GM19395 (cell line): ENCODE measurements around the gene TIMM44.

ENCODE experiments used
- ATAC-seq: cut with Tn5 transposase; IDR thresholded peaks from one replicate; pipeline ENCODE4 v1.9.1; 2021; ENCODE audit warnings: mild to moderate bottlenecking, moderate library complexity; ENCODE audit not compliant: unreplicated experiment

The TIMM44 gene

DNA sequence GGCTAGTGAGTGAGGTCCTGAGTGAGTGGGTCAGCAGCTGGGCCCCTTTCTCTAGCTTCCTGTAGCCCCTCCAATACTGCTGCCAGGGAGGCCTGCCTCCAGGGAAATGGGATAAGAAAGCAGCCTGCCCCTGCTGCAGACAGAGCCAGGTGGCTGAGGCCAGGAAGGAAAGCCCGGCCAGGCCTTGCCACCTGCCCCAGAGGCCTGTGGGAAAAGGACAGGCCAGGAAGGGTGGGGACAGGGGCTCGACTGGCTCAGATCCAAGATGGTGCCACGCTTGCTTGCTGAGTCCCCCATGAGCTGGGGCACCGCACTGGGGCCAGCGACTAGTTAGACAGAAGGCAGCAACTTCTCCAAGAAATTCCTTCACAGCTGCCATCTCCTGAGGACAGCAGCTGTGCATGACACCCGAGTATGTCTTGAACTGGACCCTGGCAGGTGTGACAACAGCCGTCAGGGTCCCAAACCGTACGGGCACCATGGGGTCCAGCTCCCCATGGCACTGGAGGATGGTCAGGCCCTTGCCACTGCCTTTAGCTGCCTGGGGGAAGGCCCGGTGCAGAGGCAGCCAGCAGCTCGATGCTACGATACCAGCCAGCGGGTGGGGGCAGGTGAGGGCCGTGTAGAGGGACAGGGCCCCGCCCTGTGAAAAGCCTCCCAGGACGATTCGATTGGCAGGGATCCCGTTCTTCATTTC, 64.2 kb downstream of the TIMM44 start:
- ATAC-seq, result no peak

DNA sequence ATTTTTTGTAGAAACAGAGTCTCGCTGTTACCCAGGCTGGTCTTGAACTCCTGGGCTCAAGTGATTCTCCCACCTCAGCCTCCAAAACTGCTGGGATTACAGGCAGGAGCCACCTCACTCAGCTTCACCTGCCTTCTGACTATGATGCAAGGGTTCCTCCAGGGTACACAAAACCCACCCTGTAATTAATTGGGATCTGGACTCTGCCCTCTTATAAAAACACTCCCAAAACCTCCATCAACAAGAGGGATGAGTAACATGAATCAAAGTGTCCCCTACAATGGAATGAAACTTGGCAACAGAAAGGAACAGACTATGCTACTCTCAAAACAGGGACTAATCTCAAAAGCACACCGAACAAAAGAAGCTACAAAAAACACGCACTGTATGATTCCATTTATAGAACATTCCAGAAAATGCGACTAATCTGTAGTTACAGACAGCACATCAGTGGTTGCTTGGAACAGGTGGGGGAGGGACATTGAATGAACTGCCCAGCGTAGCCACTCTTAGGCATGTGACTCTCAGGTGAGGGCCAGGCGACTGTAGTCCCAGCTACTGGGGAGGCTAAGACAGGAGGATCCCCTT, 66.1 kb downstream of the TIMM44 start:
- no peak for ATAC-seq
